ENCODE data around the gene CELF5.
A peak's percentile ranks its signal among the peaks of the same experiment; 100 is the strongest.

CELF5 gene

DNA sequence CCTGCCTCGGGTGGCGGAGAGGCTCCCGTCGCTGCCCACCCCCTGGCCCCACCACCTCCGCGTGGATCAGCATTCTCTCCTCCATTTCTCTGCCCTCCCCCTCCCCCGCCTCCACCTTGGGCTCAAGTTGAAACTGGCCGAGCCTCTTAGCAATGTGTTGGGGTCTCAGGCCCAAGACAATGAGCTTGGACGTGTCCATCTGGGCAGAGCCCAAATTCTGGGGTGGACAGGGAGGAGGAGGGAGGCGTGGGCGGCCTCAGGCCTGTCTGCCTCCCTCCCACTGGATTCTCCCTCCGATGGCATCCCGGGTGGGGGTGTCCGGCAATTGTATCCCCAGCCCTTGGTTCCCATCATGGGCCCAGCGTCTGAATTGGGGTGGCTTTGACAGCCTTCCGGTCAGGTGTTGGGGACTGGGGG is 1.2 kb downstream of the CELF5 start:
- Histone ChIP-seq H3K4me3 (ENCODE audit: low read length in 2 of 2) (peak overlapping the region; percentile 74 to 81), H3K27ac (replicated peaks; ENCODE audit: low read length) (no peak overlapping the region), H3K23ac (ENCODE audit: low read depth, low read length, poor library complexity) (no peak overlapping the region)

DNA sequence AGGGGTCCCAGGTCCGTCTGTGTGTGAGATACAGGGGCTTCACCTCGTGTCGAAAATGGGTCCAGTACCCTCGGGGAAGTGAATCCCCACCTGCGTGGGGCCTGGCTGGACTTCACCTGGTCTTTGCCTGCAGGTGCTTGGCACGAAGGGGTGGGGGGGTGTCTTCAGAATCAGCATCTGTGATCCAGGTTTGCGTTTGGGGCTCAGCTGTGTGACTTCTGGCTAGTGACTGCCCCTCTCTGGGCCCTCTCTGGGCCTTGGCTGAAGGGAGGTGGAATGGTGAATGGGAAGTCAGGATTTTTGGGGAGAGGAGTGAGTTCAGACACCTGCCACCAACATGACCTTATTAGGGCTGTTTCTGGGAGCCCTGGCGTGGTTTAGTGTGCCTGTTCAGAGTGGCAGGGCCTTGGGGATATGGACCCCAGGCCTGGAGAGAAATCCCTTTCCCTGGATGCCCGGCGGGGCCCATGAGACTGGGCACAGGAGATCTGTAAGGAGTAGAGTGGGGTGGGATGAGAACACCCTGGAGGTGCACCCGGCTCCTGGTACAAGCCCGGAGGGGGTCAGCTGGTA is 2.7 kb downstream of the CELF5 start:
- Histone ChIP-seq H3K18ac (ENCODE audit: low read length) (no peak overlapping the region), H3K27me3 (ENCODE audit: control insufficient read depth in 3 of 3, insufficient read depth in 3 of 3, low read depth in 1 of 3, low read length in 3 of 3) (no peaks in the 10 kb centered on the region), H3K27ac (replicated peaks; ENCODE audit: low read length) (no peak overlapping the region), H3K4me3 (ENCODE audit: low read length in 2 of 2) (no peak overlapping the region), H2BK15ac (ENCODE audit: low read length) (no peak overlapping the region), H4K91ac (ENCODE audit: low read depth, low read length, poor library complexity) (no peak overlapping the region), H2AK5ac (ENCODE audit: low read depth, low read length) (no peak overlapping the region), H2BK5ac (ENCODE audit: low read length) (no peak overlapping the region), H3K36me3 (replicated peaks in 1 of 2; ENCODE audit: control insufficient read depth in 2 of 2, insufficient read depth in 2 of 2, low read length in 2 of 2) (peaks cover 0 to 2% of the 10 kb centered on the region in 2 donors), H2BK12ac (ENCODE audit: low read length) (no peak overlapping the region), H4K8ac (ENCODE audit: low read depth, low read length) (no peak overlapping the region), H3K23ac (ENCODE audit: low read depth, low read length, poor library complexity) (no peak overlapping the region), H2AFZ (ENCODE audit: low read length) (no peak overlapping the region), H3K79me1 (ENCODE audit: low read depth, low read length) (peaks cover 1% of the 10 kb centered on the region), H2BK120ac (ENCODE audit: low read depth, low read length) (no peak overlapping the region), H3K9ac (ENCODE audit: low read depth, low read length, poor library complexity) (no peak overlapping the region), H3K14ac (ENCODE audit: low read length) (no peak overlapping the region), H3K9me3 (replicated peaks in 1 of 2; ENCODE audit: control insufficient read depth in 2 of 2, insufficient read depth in 1 of 2, low read depth in 1 of 2, low read length in 2 of 2) (no peaks in the 10 kb centered on the region), H3K4me2 (ENCODE audit: insufficient read depth, low read length, poor library complexity, severe bottlenecking) (no peak overlapping the region), H3K4ac (ENCODE audit: low read length) (no peak overlapping the region), H3K4me1 (ENCODE audit: control insufficient read depth in 2 of 2, insufficient read depth in 1 of 2, low read depth in 1 of 2, low read length in 2 of 2) (peaks cover 3 to 10% of the 10 kb centered on the region in 2 donors)
- WGBS, 2 donors (ENCODE audit: extremely low coverage in 2 of 2, insufficient read length in 2 of 2, insufficient replicate concordance in 1 of 2), result no CpG with 5 or more reads among the region's 12 CpGs
- no peak for DNase-seq (ENCODE audit: low spot score)

More for the DNA sequence above, 1.2 kb downstream of the CELF5 start:
- no peak overlapping the region for H2BK120ac ChIP-seq (ENCODE audit: low read depth, low read length)
- no peak overlapping the region for H3K14ac ChIP-seq (ENCODE audit: low read length)
- DNase-seq (ENCODE audit: low spot score), result no peak
- H3K36me3 ChIP-seq (replicated peaks in 1 of 2; ENCODE audit: control insufficient read depth in 2 of 2, insufficient read depth in 2 of 2, low read length in 2 of 2), result peaks cover 0 to 2% of the 10 kb centered on the region in 2 donors
- H3K18ac ChIP-seq (ENCODE audit: low read length), result peak overlapping the region; percentile 59
- H3K4me1 ChIP-seq (ENCODE audit: control insufficient read depth in 2 of 2, insufficient read depth in 1 of 2, low read depth in 1 of 2, low read length in 2 of 2), result peaks cover 3 to 10% of the 10 kb centered on the region in 2 donors
- no peak overlapping the region for H3K4ac ChIP-seq (ENCODE audit: low read length)
- H3K79me1 ChIP-seq (ENCODE audit: low read depth, low read length), result no peaks in the 10 kb centered on the region
- H2BK15ac ChIP-seq (ENCODE audit: low read length), result no peak overlapping the region
- H3K9me3 ChIP-seq (replicated peaks in 1 of 2; ENCODE audit: control insufficient read depth in 2 of 2, insufficient read depth in 1 of 2, low read depth in 1 of 2, low read length in 2 of 2), result no peaks in the 10 kb centered on the region
- H3K9ac ChIP-seq (ENCODE audit: low read depth, low read length, poor library complexity), result no peak overlapping the region
- no peak overlapping the region for H2BK12ac ChIP-seq (ENCODE audit: low read length)
- H3K27me3 ChIP-seq (ENCODE audit: control insufficient read depth in 3 of 3, insufficient read depth in 3 of 3, low read depth in 1 of 3, low read length in 3 of 3), result no peaks in the 10 kb centered on the region
- peak overlapping the region; percentile 93 for H2AK5ac ChIP-seq (ENCODE audit: low read depth, low read length)
- no peak overlapping the region for H4K91ac ChIP-seq (ENCODE audit: low read depth, low read length, poor library complexity)
- no CpG with 5 or more reads among the region's 16 CpGs for WGBS, 2 donors (ENCODE audit: extremely low coverage in 2 of 2, insufficient read length in 2 of 2, insufficient replicate concordance in 1 of 2)
- no peak overlapping the region for H2BK5ac ChIP-seq (ENCODE audit: low read length)
- H3K4me2 ChIP-seq (ENCODE audit: insufficient read depth, low read length, poor library complexity, severe bottlenecking), result peak overlapping the region; percentile 62
- no peak overlapping the region for H4K8ac ChIP-seq (ENCODE audit: low read depth, low read length)
- peak overlapping the region; percentile 71 for H2AFZ ChIP-seq (ENCODE audit: low read length)

DNA sequence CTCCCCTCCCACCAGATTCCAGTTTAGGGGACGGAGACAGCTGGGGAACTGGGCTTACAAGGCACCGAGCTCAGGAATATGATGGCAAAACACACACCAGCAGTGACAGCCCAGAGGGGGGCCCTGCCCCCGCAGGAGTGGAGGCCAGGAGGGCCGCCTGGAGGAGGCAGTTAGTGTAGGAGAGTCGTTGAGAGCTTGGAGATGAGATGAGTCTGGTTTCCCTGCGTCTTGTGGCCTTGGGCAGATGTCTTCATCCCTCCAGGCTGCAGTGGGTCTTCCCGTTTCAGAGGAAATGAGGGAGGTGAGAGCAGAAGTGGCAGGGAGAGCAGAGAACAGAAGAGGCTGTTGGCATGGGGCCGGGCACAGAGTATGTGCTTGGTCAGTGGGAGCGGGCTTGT is 4.9 kb downstream of the CELF5 start:
- Histone ChIP-seq H2BK120ac (ENCODE audit: low read depth, low read length) (no peak overlapping the region), H4K8ac (ENCODE audit: low read depth, low read length) (no peak overlapping the region), H3K4me2 (ENCODE audit: insufficient read depth, low read length, poor library complexity, severe bottlenecking) (no peak overlapping the region), H2AK5ac (ENCODE audit: low read depth, low read length) (no peak overlapping the region), H3K79me1 (ENCODE audit: low read depth, low read length) (peaks cover 1% of the 10 kb centered on the region), H3K4ac (ENCODE audit: low read length) (no peak overlapping the region), H3K36me3 (replicated peaks in 1 of 2; ENCODE audit: control insufficient read depth in 2 of 2, insufficient read depth in 2 of 2, low read length in 2 of 2) (peaks cover 0 to 2% of the 10 kb centered on the region in 2 donors), H3K23ac (ENCODE audit: low read depth, low read length, poor library complexity) (peak overlapping the region; percentile 34), H3K14ac (ENCODE audit: low read length) (no peak overlapping the region), H3K9me3 (replicated peaks in 1 of 2; ENCODE audit: control insufficient read depth in 2 of 2, insufficient read depth in 1 of 2, low read depth in 1 of 2, low read length in 2 of 2) (no peaks in the 10 kb centered on the region), H2AFZ (ENCODE audit: low read length) (no peak overlapping the region), H3K27ac (replicated peaks; ENCODE audit: low read length) (no peak overlapping the region), H4K91ac (ENCODE audit: low read depth, low read length, poor library complexity) (no peak overlapping the region), H3K4me3 (ENCODE audit: low read length in 2 of 2) (no peak overlapping the region), H2BK15ac (ENCODE audit: low read length) (no peak overlapping the region), H3K18ac (ENCODE audit: low read length) (no peak overlapping the region), H3K9ac (ENCODE audit: low read depth, low read length, poor library complexity) (no peak overlapping the region), H3K4me1 (ENCODE audit: control insufficient read depth in 2 of 2, insufficient read depth in 1 of 2, low read depth in 1 of 2, low read length in 2 of 2) (peaks cover 3 to 10% of the 10 kb centered on the region in 2 donors), H2BK5ac (ENCODE audit: low read length) (no peak overlapping the region), H3K27me3 (ENCODE audit: control insufficient read depth in 3 of 3, insufficient read depth in 3 of 3, low read depth in 1 of 3, low read length in 3 of 3) (no peaks in the 10 kb centered on the region), H2BK12ac (ENCODE audit: low read length) (no peak overlapping the region)
- WGBS, 2 donors (ENCODE audit: extremely low coverage in 2 of 2, insufficient read length in 2 of 2, insufficient replicate concordance in 1 of 2), result no CpG with 5 or more reads among the region's 9 CpGs
- DNase-seq (ENCODE audit: low spot score), result no peak

DNA sequence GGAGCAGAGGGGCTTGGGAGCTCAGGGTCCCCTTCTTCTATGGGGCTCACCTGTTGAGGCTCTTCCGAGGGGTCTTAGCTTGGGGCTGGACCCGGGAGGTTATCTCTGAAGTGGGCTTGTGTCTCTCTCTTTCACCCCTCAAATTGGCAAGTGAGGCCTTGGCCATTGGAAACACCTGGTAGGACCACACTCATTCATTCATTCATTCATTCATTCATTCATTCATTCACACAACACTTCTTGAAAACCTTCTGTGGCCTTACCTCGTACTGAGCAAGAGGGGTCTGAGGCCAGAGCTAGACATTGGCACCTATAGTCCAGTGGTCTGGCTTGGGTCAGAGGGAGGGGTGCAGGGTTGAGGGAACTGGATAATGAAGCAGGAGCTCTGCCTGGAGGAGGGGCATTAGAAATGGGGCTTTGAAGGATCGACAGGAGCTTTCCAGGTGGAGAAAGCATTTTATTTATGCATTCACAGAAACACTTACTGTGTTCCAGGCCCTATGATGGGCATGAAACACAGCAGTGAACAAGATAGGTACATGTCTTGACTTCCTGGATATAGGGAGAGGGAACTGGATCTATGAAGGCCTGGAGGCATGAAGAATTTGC is 5.5 kb downstream of the CELF5 start:
- H3K4me3 ChIP-seq (ENCODE audit: low read length in 2 of 2), result no peak overlapping the region
- WGBS, 2 donors (ENCODE audit: extremely low coverage in 2 of 2, insufficient read length in 2 of 2, insufficient replicate concordance in 1 of 2), result no CpG with 5 or more reads among the region's 4 CpGs
- no peak overlapping the region for H2BK12ac ChIP-seq (ENCODE audit: low read length)
- H3K4me1 ChIP-seq (ENCODE audit: control insufficient read depth in 2 of 2, insufficient read depth in 1 of 2, low read depth in 1 of 2, low read length in 2 of 2), result peaks cover 3 to 10% of the 10 kb centered on the region in 2 donors
- no peak overlapping the region for H3K23ac ChIP-seq (ENCODE audit: low read depth, low read length, poor library complexity)
- no peak overlapping the region for H3K9ac ChIP-seq (ENCODE audit: low read depth, low read length, poor library complexity)
- H3K4ac ChIP-seq (ENCODE audit: low read length), result no peak overlapping the region
- DNase-seq (ENCODE audit: low spot score), result no peak
- H3K9me3 ChIP-seq (replicated peaks in 1 of 2; ENCODE audit: control insufficient read depth in 2 of 2, insufficient read depth in 1 of 2, low read depth in 1 of 2, low read length in 2 of 2), result no peaks in the 10 kb centered on the region
- H2BK5ac ChIP-seq (ENCODE audit: low read length), result no peak overlapping the region
- no peak overlapping the region for H3K14ac ChIP-seq (ENCODE audit: low read length)
- H3K36me3 ChIP-seq (replicated peaks in 1 of 2; ENCODE audit: control insufficient read depth in 2 of 2, insufficient read depth in 2 of 2, low read length in 2 of 2), result peaks cover 0 to 2% of the 10 kb centered on the region in 2 donors
- no peak overlapping the region for H2AFZ ChIP-seq (ENCODE audit: low read length)
- no peak overlapping the region for H2AK5ac ChIP-seq (ENCODE audit: low read depth, low read length)
- no peak overlapping the region for H3K4me2 ChIP-seq (ENCODE audit: insufficient read depth, low read length, poor library complexity, severe bottlenecking)
- H2BK15ac ChIP-seq (ENCODE audit: low read length), result no peak overlapping the region
- H3K27ac ChIP-seq (replicated peaks; ENCODE audit: low read length), result no peak overlapping the region
- H4K8ac ChIP-seq (ENCODE audit: low read depth, low read length), result no peak overlapping the region
- H3K27me3 ChIP-seq (ENCODE audit: control insufficient read depth in 3 of 3, insufficient read depth in 3 of 3, low read depth in 1 of 3, low read length in 3 of 3), result no peaks in the 10 kb centered on the region
- no peak overlapping the region for H2BK120ac ChIP-seq (ENCODE audit: low read depth, low read length)
- H3K79me1 ChIP-seq (ENCODE audit: low read depth, low read length), result peaks cover 6% of the 10 kb centered on the region
- no peak overlapping the region for H4K91ac ChIP-seq (ENCODE audit: low read depth, low read length, poor library complexity)
- H3K18ac ChIP-seq (ENCODE audit: low read length), result no peak overlapping the region
